GM23248 (cell line): ENCODE results near the gene IGF2.

Experiments
- EZH2 ChIP-seq: fragments of 200-600 bp; sonication (generic); IDR thresholded peaks from 2 replicates; pipeline ENCODE4 v1.6.1; 2018; ENCODE audit warnings: antibody characterized with exemption, mild to moderate bottlenecking; ENCODE audit not compliant: insufficient read depth, poor library complexity, severe bottlenecking
- EZH2phosphoT487 ChIP-seq: fragments of 200-600 bp; sonication (generic); IDR thresholded peaks from 2 replicates; pipeline ENCODE4 v1.6.1; 2018; ENCODE audit warnings: antibody characterized with exemption, moderate library complexity, mild to moderate bottlenecking, low read depth; ENCODE audit not compliant: insufficient read depth

DNA sequence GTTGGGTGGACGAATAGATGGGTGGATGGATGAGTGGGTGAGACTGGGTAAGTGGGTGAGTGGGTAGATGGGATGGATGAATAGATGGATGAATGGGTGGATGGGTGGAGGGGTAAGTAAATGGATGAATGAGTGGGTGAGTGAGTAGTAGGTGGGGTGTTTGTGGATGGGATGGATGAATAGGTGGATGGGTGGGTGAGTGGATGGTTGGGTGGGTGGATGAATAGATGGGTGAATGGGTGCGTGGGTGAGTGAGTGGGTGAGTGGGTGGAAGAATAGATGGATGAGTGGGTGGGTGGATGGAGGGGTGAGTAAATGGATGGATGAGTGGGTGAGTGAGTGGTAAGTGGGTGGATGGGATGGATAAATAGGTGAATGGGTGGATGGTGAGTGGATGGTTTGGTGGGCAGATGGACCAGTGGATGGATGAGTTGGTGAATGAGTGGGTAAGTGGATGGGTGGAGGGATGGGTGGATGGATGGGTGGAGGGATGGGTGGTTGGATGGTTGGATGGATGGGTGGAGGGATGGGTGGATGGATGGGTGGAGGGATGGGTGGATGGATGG, 12.6 kb downstream of the IGF2 start:
- TF ChIP-seq EZH2 (no peak), EZH2phosphoT487 (no peak)
